Fibroblast of lung (primary cell): ENCODE data around the gene RRAS2. TPM values are rescaled to one million over a fixed set of nuclear protein-coding genes. Genes with fewer than 3 reads are reported as not detected.

Experiments used
- DNase-seq, 2 donors: peaks; one replicate each; pipeline versions ENCODE4 v3.0.0 to v3.0.0-alpha.2; 2010; ENCODE audit warnings: low read depth in 2 of 2
- H2AFZ ChIP-seq: 2 replicates; pipeline ENCODE4 v1.5.1; 2012; ENCODE audit warnings: low read length, control low read depth, inconsistent platforms
- H3K27ac ChIP-seq: 2 replicates; pipeline ENCODE4 v1.5.1; 2011; ENCODE audit warnings: low read length, control low read depth; ENCODE audit not compliant: insufficient read depth
- H3K27me3 ChIP-seq: 2 replicates; pipeline ENCODE4 v1.5.1; 2011; ENCODE audit warnings: mild to moderate bottlenecking, low read length; ENCODE audit not compliant: control insufficient read depth, insufficient read depth
- H3K36me3 ChIP-seq: 2 replicates; pipeline ENCODE4 v1.5.1; 2011; ENCODE audit warnings: low read length; ENCODE audit not compliant: control insufficient read depth, insufficient read depth
- H3K4me1 ChIP-seq: 2 replicates; pipeline ENCODE4 v1.5.1; 2011; ENCODE audit warnings: low read length; ENCODE audit not compliant: control insufficient read depth, insufficient read depth; ENCODE audit errors: extremely low read depth
- H3K4me2 ChIP-seq: 2 replicates; pipeline ENCODE4 v1.5.1; 2011; ENCODE audit warnings: low read length, control low read depth; ENCODE audit not compliant: insufficient read depth; ENCODE audit errors: extremely low read depth
- H3K4me3 ChIP-seq, 4 experiments: fragments of 200-600 bp in 1 of 4; sonication (generic) in 1 of 4; replicated peaks in 1 of 4; 2 replicates each; pipeline ENCODE4 v1.5.1; 2011 to 2016; ENCODE audit warnings: low read length in 4 of 4, low read depth in 3 of 4, mild to moderate bottlenecking in 3 of 4, control low read depth in 2 of 4, inconsistent platforms in 1 of 4, mixed read lengths in 1 of 4; ENCODE audit not compliant: insufficient read depth in 1 of 4; ENCODE audit errors: control extremely low read depth in 1 of 4
- H3K79me2 ChIP-seq: 2 replicates; pipeline ENCODE4 v1.5.1; 2012; ENCODE audit warnings: mild to moderate bottlenecking, low read length, inconsistent platforms; ENCODE audit not compliant: control insufficient read depth, insufficient read depth
- H3K9ac ChIP-seq: 2 replicates; pipeline ENCODE4 v1.5.1; 2011; ENCODE audit warnings: mild to moderate bottlenecking, low read length, control low read depth; ENCODE audit not compliant: insufficient read depth
- H3K9me3 ChIP-seq: 2 replicates; pipeline ENCODE4 v1.5.1; 2012; ENCODE audit warnings: low read depth, low read length; ENCODE audit not compliant: control insufficient read depth, insufficient read depth
- H4K20me1 ChIP-seq: 2 replicates; pipeline ENCODE4 v1.5.1; 2011; ENCODE audit warnings: low read length; ENCODE audit not compliant: control insufficient read depth, insufficient read depth; ENCODE audit errors: extremely low read depth
- EZH2 ChIP-seq: IDR thresholded peaks from 2 replicates; pipeline ENCODE4 v1.5.1; 2012; ENCODE audit warnings: low read length, control low read depth, mild to moderate bottlenecking; ENCODE audit errors: missing control alignments
- polyA plus RNA-seq, 2 donors: library from polyadenylated mRNA; depleted of rRNA in 1 of 2; stranded (reverse) in 1 of 2; unstranded in 1 of 2; fragments of >200 nt; gene quantifications; 2 replicates each; pipeline ENCODE4 v1.2.1, GENCODE V29; 2011 to 2012; ENCODE audit warnings: missing spikeins in 1 of 2
- total RNA-seq: library from RNA; depleted of rRNA; stranded (reverse); fragments of >200 nt; gene quantifications from 2 replicates; pipeline ENCODE4 v1.2.1, GENCODE V29; 2014
- TF ChIP-seq, protein P1 (sequence below), 2 donors: IDR thresholded peaks in 1 of 2; conservative IDR thresholded peaks in 1 of 2; 1 replicate in 1 of 2; 2 replicates in 1 of 2; pipeline ENCODE4 v1.5.1; 2011 to 2012; ENCODE audit warnings: low read length in 2 of 2, control low read depth in 1 of 2, inconsistent platforms in 1 of 2, low read depth in 1 of 2, mild to moderate bottlenecking in 1 of 2

The RRAS2 gene
- total and polyA plus RNA-seq, 2 donors (not counting 1 experiment from before 2014, with no cell fraction given): 160 to 178 TPM

DNA sequence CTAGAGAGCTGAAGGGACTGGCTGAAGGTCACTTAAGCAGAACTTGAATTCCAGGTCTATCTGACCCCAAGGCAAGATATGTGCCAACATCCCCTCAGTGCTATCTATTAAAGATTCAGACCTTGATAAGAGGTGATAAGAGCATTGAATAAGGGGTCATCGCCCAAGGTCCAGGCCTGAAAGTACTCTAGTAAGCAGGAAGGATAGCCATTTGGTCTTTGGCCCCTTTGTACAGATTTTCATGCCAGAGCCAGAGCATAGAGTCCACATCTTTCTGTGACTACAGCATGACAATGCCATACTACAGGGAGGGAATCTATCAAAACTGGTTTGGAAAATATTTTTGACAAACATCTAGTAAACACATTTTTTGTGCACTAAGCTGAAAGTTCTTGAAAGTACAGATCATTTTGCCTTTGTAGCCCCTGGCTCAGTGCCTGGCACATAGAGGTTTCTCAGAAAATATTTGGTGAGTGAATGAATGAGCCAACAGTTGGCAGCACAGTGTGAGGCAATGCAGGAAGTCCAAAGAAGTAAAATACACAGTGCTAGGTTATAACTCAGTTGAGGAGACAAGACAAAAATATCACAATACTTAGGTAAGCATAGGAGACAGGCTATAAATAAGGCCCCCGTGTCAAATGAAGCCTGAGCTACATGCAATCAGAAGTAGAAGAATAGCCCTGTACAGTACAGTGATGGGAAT is 15.1 kb upstream of the RRAS2 start:
- H3K4me2 ChIP-seq: peak overlapping the region; percentile 13
- no peak overlapping the region for H3K4me3 ChIP-seq
- DNase-seq: peak; percentile 80
- no peaks in the 10 kb centered on the region for H3K79me2 ChIP-seq
- H2AFZ ChIP-seq: no peak overlapping the region
- H3K4me1 ChIP-seq: peaks cover 4% of the 10 kb centered on the region
- no peaks in the 10 kb centered on the region for H4K20me1 ChIP-seq
- no peaks in the 10 kb centered on the region for H3K27me3 ChIP-seq
- no peak for TF ChIP-seq EZH2
- TF ChIP-seq, protein P1, sequence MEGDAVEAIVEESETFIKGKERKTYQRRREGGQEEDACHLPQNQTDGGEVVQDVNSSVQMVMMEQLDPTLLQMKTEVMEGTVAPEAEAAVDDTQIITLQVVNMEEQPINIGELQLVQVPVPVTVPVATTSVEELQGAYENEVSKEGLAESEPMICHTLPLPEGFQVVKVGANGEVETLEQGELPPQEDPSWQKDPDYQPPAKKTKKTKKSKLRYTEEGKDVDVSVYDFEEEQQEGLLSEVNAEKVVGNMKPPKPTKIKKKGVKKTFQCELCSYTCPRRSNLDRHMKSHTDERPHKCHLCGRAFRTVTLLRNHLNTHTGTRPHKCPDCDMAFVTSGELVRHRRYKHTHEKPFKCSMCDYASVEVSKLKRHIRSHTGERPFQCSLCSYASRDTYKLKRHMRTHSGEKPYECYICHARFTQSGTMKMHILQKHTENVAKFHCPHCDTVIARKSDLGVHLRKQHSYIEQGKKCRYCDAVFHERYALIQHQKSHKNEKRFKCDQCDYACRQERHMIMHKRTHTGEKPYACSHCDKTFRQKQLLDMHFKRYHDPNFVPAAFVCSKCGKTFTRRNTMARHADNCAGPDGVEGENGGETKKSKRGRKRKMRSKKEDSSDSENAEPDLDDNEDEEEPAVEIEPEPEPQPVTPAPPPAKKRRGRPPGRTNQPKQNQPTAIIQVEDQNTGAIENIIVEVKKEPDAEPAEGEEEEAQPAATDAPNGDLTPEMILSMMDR (conservative IDR thresholded peaks at IDR 0.05 in 1 of 2, IDR thresholded peaks at IDR 0.05 in 1 of 2; ENCODE audit: low read depth in 1 of 2, low read length in 2 of 2): no peak
- H3K9me3 ChIP-seq: no peaks in the 10 kb centered on the region
- H3K9ac ChIP-seq: no peak overlapping the region
- H3K36me3 ChIP-seq: no peaks in the 10 kb centered on the region
- H3K27ac ChIP-seq: peak overlapping the region; percentile 57

DNA sequence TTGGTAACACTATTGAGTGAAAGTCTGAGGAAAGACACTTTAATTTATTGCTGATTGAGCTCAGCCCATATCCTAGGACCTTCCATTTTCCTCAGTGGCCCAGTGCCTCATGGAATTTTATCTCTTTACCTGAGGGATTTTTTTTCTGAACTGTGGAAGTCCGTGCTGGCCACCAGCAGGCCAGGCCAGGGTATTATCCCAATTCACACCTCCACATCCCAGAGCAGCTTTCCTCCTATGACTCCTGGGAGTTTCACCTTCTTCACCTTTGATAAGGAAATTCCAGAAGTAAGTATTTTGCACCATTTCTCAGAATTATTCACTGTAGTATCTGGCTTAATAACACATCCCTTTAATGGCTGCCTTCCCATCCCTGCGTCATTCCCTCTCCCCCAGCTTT is 13.0 kb upstream of the RRAS2 start:
- DNase-seq: no peak
- Histone ChIP-seq H3K4me1 (peaks cover 4% of the 10 kb centered on the region), H3K36me3 (no peaks in the 10 kb centered on the region), H3K4me3 (no peak overlapping the region), H3K27me3 (no peaks in the 10 kb centered on the region), H3K79me2 (no peaks in the 10 kb centered on the region), H3K4me2 (no peak overlapping the region), H4K20me1 (no peaks in the 10 kb centered on the region), H2AFZ (no peak overlapping the region), H3K9me3 (no peaks in the 10 kb centered on the region), H3K27ac (no peak overlapping the region), H3K9ac (no peak overlapping the region)
- TF ChIP-seq, protein P1 (conservative IDR thresholded peaks at IDR 0.05 in 1 of 2, IDR thresholded peaks at IDR 0.05 in 1 of 2; ENCODE audit: low read depth in 1 of 2, low read length in 2 of 2): no peak
- no peak for TF ChIP-seq EZH2

DNA sequence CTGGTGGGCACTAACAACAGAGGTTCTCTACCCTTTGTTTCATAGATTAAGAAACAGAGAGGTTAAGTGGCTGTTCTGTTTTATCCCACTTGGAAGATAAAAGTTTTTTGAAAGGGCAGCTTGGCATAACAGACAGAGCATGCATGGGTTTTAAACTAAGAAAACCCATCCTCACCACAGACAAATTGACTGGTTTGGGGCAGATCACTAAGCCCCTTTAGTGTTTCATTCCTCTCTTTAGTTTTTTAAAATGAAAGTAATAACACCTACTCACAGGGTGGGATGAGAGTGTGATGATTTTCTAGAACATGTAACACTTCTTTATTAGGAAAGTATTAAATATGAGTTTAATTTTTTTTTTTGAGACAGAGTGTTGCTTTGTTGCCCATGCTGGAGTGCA is 12.3 kb upstream of the RRAS2 start:
- H3K27ac ChIP-seq: no peak overlapping the region
- no peaks in the 10 kb centered on the region for H3K79me2 ChIP-seq
- H3K4me1 ChIP-seq: peaks cover 4% of the 10 kb centered on the region
- H3K9ac ChIP-seq: no peak overlapping the region
- H2AFZ ChIP-seq: no peak overlapping the region
- no peak overlapping the region for H3K4me3 ChIP-seq
- H3K9me3 ChIP-seq: no peaks in the 10 kb centered on the region
- no peak for DNase-seq
- H3K27me3 ChIP-seq: no peaks in the 10 kb centered on the region
- no peak overlapping the region for H3K4me2 ChIP-seq
- no peaks in the 10 kb centered on the region for H3K36me3 ChIP-seq
- H4K20me1 ChIP-seq: no peaks in the 10 kb centered on the region
- TF ChIP-seq, protein P1 (conservative IDR thresholded peaks at IDR 0.05 in 1 of 2, IDR thresholded peaks at IDR 0.05 in 1 of 2; ENCODE audit: low read depth in 1 of 2, low read length in 2 of 2): no peak
- no peak for TF ChIP-seq EZH2
